H1 (cell line): Measurements from ENCODE around the gene RBM4B. TPM values are rescaled to one million over a fixed set of nuclear protein-coding genes. Genes with fewer than 3 reads are reported as not detected.

Experiments used
- FOSL1 ChIP-seq: IDR thresholded peaks from 2 replicates; pipeline ENCODE4 v1.6.1; 2011; ENCODE audit warnings: mild to moderate bottlenecking, low read depth, low read length, moderate library complexity; ENCODE audit not compliant: insufficient read depth
- MAFK ChIP-seq: IDR thresholded peaks from 2 replicates; pipeline ENCODE4 v1.6.1; 2012; ENCODE audit warnings: low read depth, mild to moderate bottlenecking, improper control_type of control experiment, low read length
- polyA plus RNA-seq, 7 experiments: library from polyadenylated mRNA; depleted of rRNA in 3 of 7; stranded (reverse) in 5 of 7; unstranded in 2 of 7; fragments of >200 nt in 5 of 7; fragments of 200-250 nt in 2 of 7; gene quantifications; 1 replicate in 5 of 7; 2 replicates in 1 of 7; 4 replicates in 1 of 7; pipeline versions ENCODE4 v1.2.1 to v1.2.3, GENCODE V29; 2011 to 2013; ENCODE audit warnings: missing spikeins in 2 of 7, mixed read lengths in 2 of 7
- total RNA-seq: library from RNA; stranded (reverse); fragmentation: NEBNext Ultra II Directional; extraction: Animal tissue kit (Norgen Biotek cat#: 25700); gene quantifications from 2 replicates; pipeline ENCODE4 v1.2.1, GENCODE V29; 2021

Gene RBM4B
- total and polyA plus RNA-seq, 2 of the 8 experiments (the other 6 are each of a cell fraction or from before 2014, with no cell fraction given) = 27.5 to 30.5 TPM

DNA sequence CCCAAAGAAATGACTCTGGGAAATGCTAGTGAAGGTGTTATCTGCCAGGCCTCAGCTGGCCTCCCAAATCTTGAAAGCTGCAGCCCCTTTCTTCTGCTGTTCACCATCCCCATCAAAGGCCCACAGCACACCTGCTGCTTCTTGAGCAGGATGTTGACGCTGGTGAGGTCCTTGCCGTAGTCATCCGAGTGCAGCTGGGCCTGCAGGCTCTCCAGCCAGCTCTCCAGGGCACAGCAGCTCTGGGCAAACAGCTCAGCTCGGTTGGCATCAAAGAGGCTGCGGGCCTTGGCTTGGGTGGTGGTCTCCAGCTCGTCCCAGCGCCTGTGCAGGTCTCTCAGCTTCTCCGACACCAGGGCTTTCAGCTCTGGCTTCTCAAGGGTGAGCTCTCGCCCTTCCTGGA is 18.5 kb upstream of the RBM4B start (continued):
- TF ChIP-seq MAFK = no peak
- no peak for TF ChIP-seq FOSL1
